Measurements from ENCODE around the gene SLC27A6.
"Not testable (repeated sequence)": the region's sequence is repeated elsewhere in the genome, so short reads cannot be mapped to it uniquely, and the experiment has no call there.

SLC27A6 gene

GRCh38 chr5:128965011-128965637 lies at the start of gene SLC27A6:
SLC27A6 (plus strand) TSS chr5:128965488; CDS start chr5:128966138, 650 bp downstream.
- DNase-seq = no peak

- DNase-seq = no peak
Measured at GRCh38 chr5:128919542-128919941, 45.7 kb upstream of the SLC27A6 start.

- DNase-seq = no peak
Measured at GRCh38 chr5:128920345-128921215, 44.7 kb upstream of the SLC27A6 start.

- no peak for DNase-seq
Measured at GRCh38 chr5:128924299-128924698, 41.0 kb upstream of the SLC27A6 start.

GRCh38 chr5:128925973-128926372 lies 39.3 kb upstream of the SLC27A6 start:
- no peak for DNase-seq

- DNase-seq = no peak
Measured at GRCh38 chr5:128927644-128928043, 37.6 kb upstream of the SLC27A6 start.

GRCh38 chr5:128932232-128932631 lies 33.1 kb upstream of the SLC27A6 start:
- not testable (repeated sequence) for DNase-seq

- not testable (repeated sequence) for DNase-seq
Measured at GRCh38 chr5:128943100-128943499, 22.2 kb upstream of the SLC27A6 start.

GRCh38 chr5:128949847-128950546 lies 15.3 kb upstream of the SLC27A6 start:
- no peak for DNase-seq

GRCh38 chr5:128951301-128951700 lies 14.0 kb upstream of the SLC27A6 start:
- DNase-seq = not testable (repeated sequence)

- DNase-seq = no peak
Measured at GRCh38 chr5:128956164-128956563, 9.1 kb upstream of the SLC27A6 start.

- DNase-seq = no peak
Measured at GRCh38 chr5:128962211-128962610, 3.1 kb upstream of the SLC27A6 start.

GRCh38 chr5:128965638-128966302 lies 482 bp downstream of the SLC27A6 start:
- DNase-seq = no peak

- no peak for DNase-seq
Measured at GRCh38 chr5:128966375-128966774, 1.1 kb downstream of the SLC27A6 start.

GRCh38 chr5:128966846-128967245 lies 1.6 kb downstream of the SLC27A6 start:
- DNase-seq = no peak

- DNase-seq = no peak
Measured at GRCh38 chr5:128973244-128973643, 8.0 kb downstream of the SLC27A6 start.

GRCh38 chr5:128974567-128974966 lies 9.3 kb downstream of the SLC27A6 start:
- no peak for DNase-seq

GRCh38 chr5:128979761-128980160 lies 14.5 kb downstream of the SLC27A6 start:
- DNase-seq = no peak

- no peak for DNase-seq
Measured at GRCh38 chr5:128980917-128981316, 15.6 kb downstream of the SLC27A6 start.

GRCh38 chr5:128984480-128984879 lies 19.2 kb downstream of the SLC27A6 start:
- no peak for DNase-seq

- DNase-seq = no peak
Measured at GRCh38 chr5:128988476-128988875, 23.2 kb downstream of the SLC27A6 start.

GRCh38 chr5:129001841-129002526 lies 36.7 kb downstream of the SLC27A6 start:
- DNase-seq = no peak

GRCh38 chr5:129002527-129002842 lies 37.2 kb downstream of the SLC27A6 start:
- DNase-seq = no peak

All from stimulated activated naive CD4-positive, alpha-beta T cell (primary cell).